K562 (cell line): ENCODE measurements around the gene GALT. TPM values are rescaled to one million over a fixed set of nuclear protein-coding genes. Genes with fewer than 3 reads are reported as not detected.

Experiments
- CC2D1A ChIP-seq: fragments of 450-650 bp; IDR thresholded peaks from 2 replicates; pipeline ENCODE4 v1.6.1; 2017; ENCODE audit warnings: mild to moderate bottlenecking
- CEBPG ChIP-seq, 3 experiments: fragments of 200-800 bp in 1 of 3; sonication (Bioruptor generic) in 1 of 3; sonication (generic) in 1 of 3; formaldehyde crosslinking in 1 of 3; IDR thresholded peaks in 2 of 3; conservative IDR thresholded peaks in 1 of 3; 2 replicates each; pipeline versions ENCODE4 v1.6.1 to v1.8.0; 2016 to 2022; ENCODE audit warnings: missing compliant biosample characterization in 2 of 3, missing genetic modification characterization in 2 of 3, mild to moderate bottlenecking in 1 of 3, missing genetic modification reagents in 1 of 3
- DDX20 ChIP-seq: fragments of 450-650 bp; IDR thresholded peaks from 2 replicates; pipeline ENCODE4 v1.6.1; 2016; ENCODE audit warnings: missing genetic modification characterization, low read depth, mild to moderate bottlenecking, missing compliant biosample characterization, moderate library complexity
- ELK3 ChIP-seq: fragments of 450-650 bp; formaldehyde crosslinking; IDR thresholded peaks from 2 replicates; pipeline ENCODE4 v1.4.0; 2020; ENCODE audit warnings: mild to moderate bottlenecking
- HNRNPL ChIP-seq: fragments of 200-400 bp; formaldehyde crosslinking; IDR thresholded peaks from 2 replicates; pipeline ENCODE4 v1.6.1; 2017; ENCODE audit warnings: low read depth, mild to moderate bottlenecking, low read length
- IFI16 ChIP-seq: fragments of 250-450 bp; sonication (Bioruptor Pico); IDR thresholded peaks from 2 replicates; pipeline ENCODE4 v2.1.2; 2022; ENCODE audit warnings: mild to moderate bottlenecking, inconsistent platforms
- NR0B1 ChIP-seq: fragments of 450-650 bp; IDR thresholded peaks from one replicate; pipeline ENCODE4 v1.6.1; 2018; ENCODE audit warnings: mild to moderate bottlenecking, moderate library complexity; ENCODE audit not compliant: partially characterized antibody
- PRDM10 ChIP-seq: fragments of 450-650 bp; IDR thresholded peaks from 2 replicates; pipeline ENCODE4 v1.6.1; 2018; ENCODE audit not compliant: partially characterized antibody
- RB1 ChIP-seq: fragments of 450-650 bp; IDR thresholded peaks from 2 replicates; pipeline ENCODE4 v1.6.1; 2017; ENCODE audit warnings: low read depth, mild to moderate bottlenecking
- RBFOX2 ChIP-seq: fragments of 200-400 bp; formaldehyde crosslinking; IDR thresholded peaks from 2 replicates; pipeline ENCODE4 v1.6.1; 2017; ENCODE audit warnings: low read depth, mild to moderate bottlenecking, low read length, moderate library complexity
- TGIF2 ChIP-seq: sonication (generic); formaldehyde crosslinking; IDR thresholded peaks from 2 replicates; pipeline ENCODE4 v1.8.1; 2022; ENCODE audit warnings: mild to moderate bottlenecking, missing genetic modification reagents, moderate library complexity
- ZBED1 ChIP-seq: IDR thresholded peaks from 2 replicates; pipeline ENCODE4 v1.6.1; 2014
- ZBTB11 ChIP-seq, 3 experiments: fragments of 200-800 bp in 1 of 3; fragments of 250-450 bp in 1 of 3; fragments of 450-650 bp in 1 of 3; sonication (Bioruptor Pico) in 1 of 3; sonication (Bioruptor generic) in 1 of 3; formaldehyde crosslinking in 1 of 3; IDR thresholded peaks; 2 replicates each; pipeline versions ENCODE4 v1.6.1 to v1.8.0; 2016 to 2022; ENCODE audit warnings: mild to moderate bottlenecking in 2 of 3, missing genetic modification characterization in 2 of 3, missing compliant biosample characterization in 1 of 3, moderate library complexity in 1 of 3
- ZNF232 ChIP-seq: sonication (generic); formaldehyde crosslinking; IDR thresholded peaks from 2 replicates; pipeline ENCODE4 v1.8.0; 2022; ENCODE audit warnings: mild to moderate bottlenecking, missing genetic modification reagents
- ZNF408 ChIP-seq: fragments of 250-450 bp; sonication (Bioruptor Pico); IDR thresholded peaks from 2 replicates; pipeline ENCODE4 v1.4.0; 2020; ENCODE audit warnings: low read depth, mild to moderate bottlenecking, moderate library complexity
- ZNF696 ChIP-seq: fragments of 250-450 bp; sonication (Bioruptor Pico); conservative IDR thresholded peaks from 2 replicates; pipeline ENCODE4 v1.4.0; 2020; ENCODE audit warnings: mild to moderate bottlenecking, moderate library complexity
- ZZZ3 ChIP-seq: fragments of 450-650 bp; IDR thresholded peaks from 2 replicates; pipeline ENCODE4 v1.6.1; 2016; ENCODE audit warnings: antibody characterized with exemption, mild to moderate bottlenecking, moderate library complexity
- polyA plus RNA-seq, 8 experiments: library from polyadenylated mRNA; depleted of rRNA in 4 of 8; stranded (reverse) in 5 of 8; unstranded in 3 of 8; fragments of >200 nt; fragmentation: Nextera tagmentation in 2 of 8; fragmentation: Illumina TruSeq in 1 of 8; extraction: Ambion mirVana in 2 of 8; extraction: Trizol in 1 of 8; gene quantifications; 2 replicates each; pipeline versions ENCODE4 v1.2.1 to v1.2.3, GENCODE V29; 2011 to 2014; ENCODE audit warnings: inconsistent platforms in 1 of 8, missing spikeins in 1 of 8
- total RNA-seq, 7 experiments: library from RNA; depleted of rRNA in 6 of 7; stranded (reverse); fragments of >200 nt in 6 of 7; fragmentation: Illumina TruSeq in 2 of 7; extraction: Trizol in 2 of 7; gene quantifications; 2 replicates each; pipeline versions ENCODE4 v1.2.1 to v1.2.3, GENCODE V29; 2011 to 2021; ENCODE audit warnings: low replicate concordance in 1 of 7

Gene GALT
- total and polyA plus RNA-seq, 9 of the 15 experiments (the other 6 are each of a cell fraction or from before 2014, with no cell fraction given): 7.3 to 29.2 (median 15.6) TPM

- TF ChIP-seq ZBTB11 (CRISPR knock-in tag; IDR thresholded peaks at IDR 0.05): no peak
- no peak for TF ChIP-seq CEBPG (CRISPR knock-in tag; IDR thresholded peaks at IDR 0.05)
- TF ChIP-seq CEBPG (tag; conservative IDR thresholded peaks at IDR 0.05 in 1 of 2, IDR thresholded peaks at IDR 0.05 in 1 of 2): no peak
- TF ChIP-seq HNRNPL: peak; percentile 93
- TF ChIP-seq DDX20 (tag): no peak
- peak; percentile 99 for TF ChIP-seq PRDM10
- TF ChIP-seq RB1: 0 out of 2 replicates have a peak, but pooled peaks have one; percentile 39
- TF ChIP-seq NR0B1: no peak
- TF ChIP-seq IFI16 (CRISPR knock-in tag): no peak
- TF ChIP-seq ZZZ3: no peak
- TF ChIP-seq ZBED1: no peak
- no peak for TF ChIP-seq TGIF2 (CRISPR knock-in tag)
- TF ChIP-seq ZNF696 (CRISPR knock-in tag): no peak
- TF ChIP-seq RBFOX2: peak; percentile 82
- no peak for TF ChIP-seq ZNF232
- no peak for TF ChIP-seq CC2D1A
- TF ChIP-seq ZNF408 (CRISPR knock-in tag): no peak
- no peak for TF ChIP-seq ELK3
These were observed 8.9 kb upstream of the GALT start, which contains the start of gene SIGMAR1 (continued) for GRCh38 chr9:34637356-34638137.
